Common myeloid progenitor, CD34-positive (primary cell): Measurements from ENCODE around the gene XYLT1.

Experiments
- CTCF ChIA-PET: fragments of 350-600 bp; sonication (Branson Sonifier 250); formaldehyde crosslinking; loops from one replicate; lab custom pipeline; 2021; ENCODE audit warnings: antibody characterized with exemption; lab: Charles Lee
- POLR2A ChIA-PET: fragments of 350-600 bp; sonication (Branson Sonifier 250); formaldehyde crosslinking; loops from one replicate; lab custom pipeline; 2021; ENCODE audit warnings: antibody characterized with exemption; lab: Charles Lee
- DNase-seq, 3 donors: peaks; one replicate each; pipeline versions ENCODE4 v3.0.0 to v3.0.0-alpha.2; 2013
- H3K27ac ChIP-seq, 2 experiments: 1 replicate in 1 of 2; 2 replicates in 1 of 2; pipeline ENCODE4 v1.7.0; 2013; ENCODE audit warnings: inconsistent platforms in 2 of 2, low read length in 2 of 2, mild to moderate bottlenecking in 2 of 2, low read depth in 1 of 2, moderate library complexity in 1 of 2; ENCODE audit not compliant: severe bottlenecking in 2 of 2, insufficient read depth in 1 of 2, poor library complexity in 1 of 2
- H3K27me3 ChIP-seq, 5 experiments: replicated peaks in 2 of 5; 1 replicate in 3 of 5; 2 replicates in 2 of 5; pipeline versions ENCODE4 v1.6.1 to v1.7.0; 2013; ENCODE audit warnings: low read length in 4 of 5, mild to moderate bottlenecking in 2 of 5, moderate library complexity in 2 of 5, inconsistent platforms in 1 of 5; ENCODE audit not compliant: insufficient read depth in 5 of 5, control insufficient read depth in 4 of 5
- H3K36me3 ChIP-seq, 4 experiments: 1 replicate in 2 of 4; 2 replicates in 2 of 4; pipeline versions ENCODE4 v1.6.1 to v1.7.0; 2013; ENCODE audit warnings: low read length in 3 of 4, control low read depth in 1 of 4, mild to moderate bottlenecking in 1 of 4; ENCODE audit not compliant: control insufficient read depth in 4 of 4, insufficient read depth in 4 of 4
- H3K4me1 ChIP-seq, 4 experiments: 1 replicate in 3 of 4; 2 replicates in 1 of 4; pipeline versions ENCODE4 v1.6.1 to v1.7.1; 2013; ENCODE audit warnings: low read length in 3 of 4, mild to moderate bottlenecking in 3 of 4, control low read depth in 1 of 4, inconsistent platforms in 1 of 4, moderate library complexity in 1 of 4; ENCODE audit not compliant: control insufficient read depth in 4 of 4, insufficient read depth in 4 of 4; ENCODE audit errors: control extremely low read depth in 1 of 4
- H3K4me3 ChIP-seq, 7 experiments: 1 replicate in 4 of 7; 2 replicates in 3 of 7; pipeline versions ENCODE4 v1.5.1 to v1.7.0; 2013; ENCODE audit warnings: mild to moderate bottlenecking in 7 of 7, low read length in 6 of 7, moderate library complexity in 6 of 7, inconsistent platforms in 2 of 7, low read depth in 2 of 7, control low read depth in 1 of 7; ENCODE audit not compliant: insufficient read depth in 4 of 7, control insufficient read depth in 1 of 7; ENCODE audit errors: extremely low read depth in 1 of 7
- H3K9me3 ChIP-seq, 5 experiments: 1 replicate in 4 of 5; 2 replicates in 1 of 5; pipeline versions ENCODE4 v1.6.1 to v1.7.1; 2013; ENCODE audit warnings: low read length in 4 of 5, mild to moderate bottlenecking in 2 of 5, inconsistent platforms in 1 of 5, low read depth in 1 of 5, moderate library complexity in 1 of 5; ENCODE audit not compliant: control insufficient read depth in 4 of 5, insufficient read depth in 2 of 5; ENCODE audit errors: control extremely low read depth in 1 of 5
- WGBS: methylation state at CpG from one replicate; pipeline ENCODE4 v1.1.5; 2013; ENCODE audit not compliant: insufficient coverage; 5-methylcytosine and 5-hydroxymethylcytosine counted together

Gene XYLT1

DNA sequence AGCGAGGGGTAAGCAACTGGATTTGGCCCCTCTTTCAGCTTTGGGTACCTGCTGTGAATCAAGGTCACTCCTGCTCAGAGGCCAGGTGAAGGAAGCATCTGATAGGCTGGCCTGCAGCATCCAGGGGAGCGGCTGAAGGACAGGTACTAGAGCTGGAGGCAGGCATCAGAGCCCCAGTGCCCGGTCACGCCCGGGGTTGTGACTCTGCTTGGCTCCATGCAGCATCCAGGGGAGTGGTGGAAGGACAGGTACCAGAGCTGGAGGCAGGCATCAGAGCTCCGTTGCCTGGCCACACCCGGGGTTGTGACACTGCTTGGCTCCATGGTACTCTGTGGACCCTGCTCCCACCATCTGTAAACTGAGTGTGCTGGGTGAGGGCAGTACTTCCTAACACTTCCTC is 189.7 kb downstream of the XYLT1 start:
- no peak overlapping the region for H3K4me3 ChIP-seq
- DNase-seq: no peak
- ChIA-PET POLR2A (no interaction called here), CTCF (no interaction called here)
- H3K36me3 ChIP-seq: peaks cover 0 to 5% (median 0%) of the 10 kb centered on the region in 4 experiments
- H3K9me3 ChIP-seq: no peaks in the 10 kb centered on the region
- H3K4me1 ChIP-seq: peaks cover 3 to 38% (median 27%) of the 10 kb centered on the region in 4 experiments
- WGBS: 100% methylated on average over 1 of the region's 7 CpGs
- no peak overlapping the region for H3K27ac ChIP-seq
- H3K27me3 ChIP-seq: no peaks in the 10 kb centered on the region

DNA sequence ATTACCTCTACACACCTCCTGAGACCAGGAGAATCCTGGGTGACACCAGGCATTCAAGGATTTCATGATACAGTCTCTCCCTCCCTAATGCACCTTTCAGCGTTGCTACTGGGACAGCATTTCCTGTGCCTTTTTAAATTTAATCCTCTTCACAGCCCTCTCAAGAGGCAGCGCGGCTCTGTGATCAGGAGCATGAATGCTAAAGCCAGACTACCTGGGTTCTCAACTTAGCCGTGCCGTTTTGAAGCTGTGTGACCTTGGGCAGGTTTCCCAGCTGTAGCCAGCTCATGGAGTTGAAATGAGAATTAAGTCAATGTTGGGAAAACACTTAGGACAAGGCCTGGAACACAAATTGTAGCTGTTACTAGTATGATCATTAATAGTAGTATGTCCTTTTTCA is 191.8 kb downstream of the XYLT1 start:
- Histone ChIP-seq H3K4me3 (no peak overlapping the region), H3K9me3 (no peaks in the 10 kb centered on the region), H3K4me1 (peaks cover 3 to 54% (median 39%) of the 10 kb centered on the region in 4 experiments), H3K27ac (no peak overlapping the region), H3K27me3 (no peaks in the 10 kb centered on the region), H3K36me3 (peaks cover 0 to 5% (median 0%) of the 10 kb centered on the region in 4 experiments)
- no peak for DNase-seq
- CTCF ChIA-PET: interaction anchor here (0.7 to 1.6 kb wide), 13 partner anchors 9 to 190 kb away, joined by 3 to 6 read pairs (median 3); no protein-coding TSS in a partner anchor
- 78% methylated on average over 5 of the region's 5 CpGs for WGBS
- POLR2A ChIA-PET: interaction anchor here (0.7 kb wide), 1 partner anchor 33 kb away, joined by 3 read pairs; no protein-coding TSS in a partner anchor

DNA sequence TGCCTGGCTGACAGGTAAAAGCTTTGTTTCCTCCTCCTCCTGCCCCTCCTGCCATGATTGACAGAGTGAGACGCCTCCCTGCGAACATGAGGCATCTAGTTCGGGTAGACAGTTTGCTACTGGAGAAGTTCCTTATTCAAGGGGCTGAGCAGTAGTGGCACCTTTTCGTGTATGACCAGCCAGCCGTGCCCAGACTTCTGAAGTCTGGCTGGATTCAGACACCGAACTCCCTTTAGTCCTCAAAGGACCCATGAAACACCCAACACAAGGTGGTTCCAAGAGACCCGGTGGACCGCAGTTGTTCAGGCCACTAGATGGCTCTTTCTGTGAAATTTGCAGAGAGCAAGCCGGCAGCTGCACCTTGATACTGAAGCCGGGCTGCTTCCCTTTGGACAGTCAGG is 192.8 kb downstream of the XYLT1 start:
- peak; percentile 34 to 50 (median 48) for DNase-seq
- Histone ChIP-seq H3K4me1 (peaks cover 3 to 50% (median 36%) of the 10 kb centered on the region in 4 experiments), H3K36me3 (peaks cover 0 to 5% (median 0%) of the 10 kb centered on the region in 4 experiments), H3K27me3 (no peaks in the 10 kb centered on the region), H3K27ac (no peak overlapping the region), H3K4me3 (no peak overlapping the region), H3K9me3 (no peaks in the 10 kb centered on the region)
- 50% methylated on average over 8 of the region's 10 CpGs for WGBS
- ChIA-PET CTCF (interaction anchor here (1.0 to 1.6 kb wide), 6 partner anchors 12 to 185 kb away, joined by 3 to 5 read pairs (median 3); no protein-coding TSS in a partner anchor), POLR2A (no interaction called here)

DNA sequence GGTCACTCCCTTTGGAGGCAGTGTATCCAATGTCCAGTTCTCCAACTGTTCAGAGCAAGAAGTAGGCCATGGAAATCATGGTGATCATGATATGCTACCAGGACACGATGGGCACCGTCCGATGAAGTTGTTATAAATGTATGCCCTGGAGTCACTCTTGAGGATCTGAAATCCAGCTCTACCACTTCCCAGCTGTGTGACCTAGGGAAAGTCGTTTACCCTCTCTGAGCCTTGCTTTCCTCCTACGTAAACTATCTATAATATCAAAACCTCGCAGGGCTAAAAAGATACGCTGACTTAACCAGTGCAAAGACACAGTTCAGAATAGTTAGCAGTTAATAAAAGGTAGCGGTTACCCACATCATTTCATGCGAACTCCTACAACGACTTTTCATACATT is 194.2 kb downstream of the XYLT1 start:
- Histone ChIP-seq H3K27ac (no peak overlapping the region), H3K4me3 (no peak overlapping the region), H3K27me3 (no peaks in the 10 kb centered on the region), H3K36me3 (peaks cover 0 to 5% (median 0%) of the 10 kb centered on the region in 4 experiments), H3K4me1 (peaks cover 0 to 37% (median 24%) of the 10 kb centered on the region in 4 experiments), H3K9me3 (no peaks in the 10 kb centered on the region)
- WGBS: 100% methylated on average over 4 of the region's 10 CpGs
- CTCF ChIA-PET: no interaction called here
- POLR2A ChIA-PET: no interaction called here
- no peak for DNase-seq

DNA sequence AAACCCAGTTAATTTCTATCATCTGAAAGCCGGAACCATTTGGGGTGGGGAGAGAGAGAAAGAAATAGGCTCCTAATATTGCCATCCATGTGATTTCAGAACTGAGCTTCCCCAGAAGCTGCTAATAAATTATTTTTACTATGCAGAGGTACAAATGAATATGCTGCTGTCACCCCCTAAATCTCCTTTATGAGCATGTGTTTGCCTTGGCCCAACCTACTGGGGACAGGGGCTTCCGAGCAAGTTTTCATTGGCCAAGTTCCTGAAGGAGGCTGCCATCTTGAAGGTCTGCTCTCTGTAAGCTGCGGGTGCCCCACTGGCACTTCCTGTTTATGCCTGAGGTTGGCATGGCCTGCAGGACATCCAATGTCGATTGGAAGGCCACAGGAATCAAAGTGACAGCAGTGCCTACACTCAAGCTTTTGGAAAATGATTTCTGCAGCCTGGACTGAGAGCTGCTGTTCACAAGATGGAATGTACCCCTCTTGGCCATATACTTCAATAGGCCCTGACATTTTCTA is 194.7 kb downstream of the XYLT1 start:
- peaks cover 0 to 36% (median 21%) of the 10 kb centered on the region in 4 experiments for H3K4me1 ChIP-seq
- CTCF ChIA-PET: interaction anchor here (0.6 kb wide), 1 partner anchor 9 kb away, joined by 4 read pairs; no protein-coding TSS in a partner anchor
- POLR2A ChIA-PET: no interaction called here
- no peak overlapping the region for H3K4me3 ChIP-seq
- no peak overlapping the region for H3K27ac ChIP-seq
- 60% methylated on average over 3 of the region's 4 CpGs for WGBS
- H3K9me3 ChIP-seq: no peaks in the 10 kb centered on the region
- peaks cover 0 to 5% (median 0%) of the 10 kb centered on the region in 4 experiments for H3K36me3 ChIP-seq
- no peak for DNase-seq
- no peaks in the 10 kb centered on the region for H3K27me3 ChIP-seq

DNA sequence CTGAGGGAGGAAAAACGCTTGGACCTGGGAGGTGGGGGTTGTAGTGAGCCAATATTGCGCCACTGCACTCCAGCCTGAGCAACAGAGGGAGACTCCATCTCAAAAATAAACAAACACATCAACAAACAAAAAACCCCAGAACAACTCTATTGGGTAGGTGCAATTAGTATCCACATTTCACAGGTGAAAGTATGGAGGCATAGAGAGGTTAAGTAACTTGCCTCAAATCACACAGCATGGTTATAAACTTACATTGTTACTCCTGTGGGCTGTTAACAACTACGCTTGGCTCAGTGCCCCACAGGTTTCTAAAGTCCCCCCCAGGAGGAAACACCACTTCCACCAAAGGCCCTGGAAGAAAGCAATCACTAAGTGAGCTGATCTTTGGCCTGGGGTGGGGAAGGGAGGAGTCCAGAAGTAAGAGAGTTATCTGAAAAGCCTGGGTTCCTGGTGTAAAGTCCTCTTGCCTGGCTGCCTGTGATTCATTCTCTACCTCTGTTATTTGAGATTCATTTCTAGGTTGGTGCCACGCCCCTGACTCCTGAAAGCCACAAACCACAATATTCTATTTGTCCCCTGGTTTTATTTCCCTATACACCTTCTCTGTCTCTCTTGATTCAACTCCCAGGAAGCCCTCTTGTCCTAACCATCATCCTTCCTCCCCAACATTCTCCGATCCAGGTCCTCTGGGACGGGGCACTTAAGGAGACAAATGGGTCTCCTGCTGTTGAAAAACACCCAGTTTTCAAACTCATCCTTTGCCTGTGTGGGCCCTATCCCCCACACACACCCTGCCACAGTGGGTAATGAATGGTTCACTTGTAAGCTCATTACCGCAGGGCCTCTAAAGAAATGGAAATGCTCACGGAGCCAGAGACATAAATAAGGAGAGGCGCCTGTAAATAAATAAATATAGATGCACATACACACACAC is 195.4 kb downstream of the XYLT1 start:
- peaks cover 0 to 5% (median 0%) of the 10 kb centered on the region in 4 experiments for H3K36me3 ChIP-seq
- peaks cover 0 to 36% (median 24%) of the 10 kb centered on the region in 4 experiments for H3K4me1 ChIP-seq
- no peaks in the 10 kb centered on the region for H3K27me3 ChIP-seq
- no peak overlapping the region for H3K4me3 ChIP-seq
- ChIA-PET CTCF (interaction anchor here (0.6 kb wide), 1 partner anchor 10 kb away, joined by 4 read pairs; no protein-coding TSS in a partner anchor), POLR2A (no interaction called here)
- DNase-seq: peak in 2 of 3 donors; percentile 12 to 31
- no peaks in the 10 kb centered on the region for H3K9me3 ChIP-seq
- WGBS: 86% methylated on average over 1 of the region's 9 CpGs
- H3K27ac ChIP-seq: no peak overlapping the region
